GM15510 (cell line): ENCODE data around the gene CALHM2.

Experiments
- POLR2A ChIP-seq: IDR thresholded peaks from 3 replicates; pipeline ENCODE4 v1.6.1; 2011; ENCODE audit warnings: borderline replicate concordance; ENCODE audit not compliant: insufficient read length; ENCODE audit errors: extremely low read depth

Gene CALHM2

DNA sequence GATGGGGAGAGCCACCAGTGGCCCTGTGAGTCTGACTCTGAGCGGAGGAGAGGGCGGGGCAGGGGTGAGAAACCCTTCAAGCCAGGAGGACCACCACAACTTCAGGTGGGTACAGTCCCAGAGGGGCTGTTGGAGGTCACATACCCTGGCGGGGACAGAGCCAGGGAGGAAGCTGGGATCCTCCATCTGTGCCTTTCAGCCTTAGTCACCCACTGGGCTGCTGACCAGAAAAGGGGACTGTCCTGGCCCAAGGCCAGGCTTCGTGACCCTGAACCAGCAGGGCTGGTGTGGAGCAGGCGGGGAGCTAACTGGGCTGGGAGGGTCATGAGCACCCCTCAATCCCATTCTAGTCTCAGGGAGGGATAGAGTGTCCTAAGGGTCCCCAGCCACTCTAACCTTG, 28.4 kb upstream of the CALHM2 start:
- no peak for TF ChIP-seq POLR2A

DNA sequence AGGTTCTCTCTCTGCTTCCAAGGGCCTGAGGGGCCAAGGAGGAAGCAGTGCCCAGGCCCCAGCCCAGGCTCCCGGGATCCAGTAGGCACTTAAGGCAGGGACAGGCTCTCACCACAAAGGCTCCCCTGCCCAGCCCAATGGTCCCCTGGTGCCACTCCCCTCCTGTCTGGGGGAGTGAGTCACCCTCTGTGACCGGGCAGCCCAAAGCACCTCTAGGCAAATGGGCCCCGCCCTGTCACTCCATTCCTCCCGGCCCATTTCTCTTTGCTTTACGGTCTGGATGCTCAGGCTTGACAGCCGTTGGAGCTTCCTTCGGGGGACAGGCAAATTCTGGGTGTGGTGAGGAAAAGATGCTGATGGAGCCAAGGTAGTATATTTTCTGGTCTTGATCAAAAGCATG, 27.0 kb upstream of the CALHM2 start, which contains the start of gene CALHM3:
Gene CALHM3 (minus strand): TSS at position 106 of the 400 bp plus-strand sequence. CDS start 208 bp downstream, outside the sequence.
- no peak for TF ChIP-seq POLR2A

- no peak for TF ChIP-seq POLR2A
Measured at GRCh38 chr10:103478671-103479070, 26.5 kb upstream of the CALHM2 start.

- TF ChIP-seq POLR2A = no peak
Measured at GRCh38 chr10:103476046-103476768, 24.0 kb upstream of the CALHM2 start.

DNA sequence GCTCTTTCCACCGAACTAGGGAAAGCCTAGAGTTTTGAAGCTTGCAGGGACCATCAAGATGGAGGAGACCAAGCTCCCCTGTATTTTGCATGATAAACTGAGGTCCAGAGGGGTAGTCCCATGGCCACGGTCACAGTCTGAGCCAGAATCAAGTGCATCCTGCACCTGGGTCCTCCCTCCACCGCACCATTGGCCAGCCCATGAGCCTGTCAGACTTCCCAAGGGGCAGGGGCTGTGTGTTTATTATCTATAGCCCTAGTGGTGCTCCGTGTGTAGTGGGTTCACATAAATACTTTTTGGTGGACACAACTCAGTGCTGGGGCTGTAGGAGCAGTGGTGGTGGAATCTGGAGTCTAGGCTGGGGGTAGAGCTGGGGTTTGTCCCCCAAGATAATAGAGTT, 23.3 kb upstream of the CALHM2 start:
- TF ChIP-seq POLR2A = no peak

- no peak for TF ChIP-seq POLR2A
Measured at GRCh38 chr10:103474077-103474476, 21.9 kb upstream of the CALHM2 start.

- no peak for TF ChIP-seq POLR2A
Measured at GRCh38 chr10:103473261-103473671, 21.1 kb upstream of the CALHM2 start.

DNA sequence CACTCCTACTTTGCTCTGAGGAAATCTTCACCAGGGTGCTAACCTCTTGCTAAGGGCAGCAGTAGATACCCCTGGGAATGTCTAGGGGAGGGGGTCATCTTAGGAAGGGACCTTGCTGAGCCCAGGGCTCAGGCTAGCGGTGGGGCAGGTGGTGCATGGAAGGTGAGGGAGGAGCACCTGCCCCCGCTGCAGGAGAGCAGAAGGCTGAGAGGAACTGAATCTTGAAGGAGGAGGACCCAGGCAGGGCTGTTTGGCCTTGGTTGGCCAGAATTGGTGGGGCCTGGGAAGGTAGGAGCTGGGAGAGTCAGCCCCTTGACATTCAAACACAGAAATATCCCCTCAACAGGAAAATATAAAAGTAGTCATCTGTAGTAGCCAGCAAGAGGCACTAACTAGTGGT, 19.8 kb upstream of the CALHM2 start:
- peak; percentile 43 for TF ChIP-seq POLR2A

DNA sequence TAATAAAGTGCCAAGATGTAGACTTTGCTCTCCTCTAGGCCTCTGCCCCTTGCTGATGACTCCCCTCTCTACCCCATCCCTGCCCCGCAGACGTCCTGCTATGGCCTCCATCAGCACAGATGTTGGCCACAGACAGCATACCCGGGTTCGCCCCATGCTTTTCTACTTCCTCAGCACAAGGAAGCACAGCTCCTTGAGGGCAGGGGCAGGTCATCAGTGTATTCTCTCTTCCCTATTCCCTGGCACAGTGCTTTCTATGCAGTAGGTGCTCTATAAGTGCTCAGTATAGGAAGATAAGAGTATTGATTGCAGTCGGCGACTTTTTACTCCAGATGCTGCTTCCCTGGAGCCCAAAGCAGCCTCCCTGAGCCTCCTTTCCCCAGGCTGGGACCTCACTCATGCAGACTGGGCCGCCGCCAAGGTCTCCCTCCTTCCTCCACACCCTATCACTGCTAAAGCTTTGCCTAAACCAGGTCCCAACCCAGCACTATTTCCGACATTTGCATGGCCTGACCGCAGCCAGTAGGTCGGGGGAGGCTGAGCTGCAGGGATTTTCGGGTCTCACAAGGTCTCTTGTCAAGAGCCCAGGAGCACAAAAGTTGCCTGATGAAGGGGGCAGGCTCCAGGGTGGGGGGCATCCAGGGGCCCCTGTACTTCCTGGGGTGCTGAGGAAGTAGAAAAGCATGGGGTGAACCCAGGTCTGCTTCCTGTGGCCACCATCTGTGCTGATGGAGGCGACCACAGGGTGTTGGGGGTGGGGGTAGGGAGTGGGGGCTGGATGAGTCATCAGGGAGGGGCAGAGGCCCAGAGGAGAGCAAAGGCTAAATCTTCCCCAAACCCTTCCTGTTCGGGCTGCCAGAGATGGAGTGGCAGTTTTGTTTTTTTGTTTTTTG, 18.8 kb upstream of the CALHM2 start:
- TF ChIP-seq POLR2A = peak; percentile 47

DNA sequence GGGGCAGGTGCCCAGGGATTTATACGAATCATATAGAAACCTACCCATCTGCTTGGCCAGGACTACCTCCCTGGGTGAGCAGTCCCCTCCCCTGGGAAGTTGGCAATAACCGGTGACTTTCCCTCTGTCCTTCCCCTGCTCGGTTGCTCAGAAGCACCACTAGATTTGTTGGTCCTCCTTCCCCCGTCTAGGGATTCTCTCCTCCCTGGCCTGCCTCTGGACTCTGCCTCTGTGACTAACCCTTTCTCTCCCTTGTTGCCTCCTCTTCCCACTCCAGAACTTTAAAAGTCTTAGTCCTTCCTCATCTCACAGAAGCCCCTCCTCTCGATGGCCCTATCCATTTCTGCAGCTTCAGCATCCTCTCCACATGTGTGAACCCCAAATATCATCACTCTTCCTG, 17.0 kb upstream of the CALHM2 start:
- no peak for TF ChIP-seq POLR2A

- no peak for TF ChIP-seq POLR2A
Measured at GRCh38 chr10:103467406-103467805, 15.2 kb upstream of the CALHM2 start.

DNA sequence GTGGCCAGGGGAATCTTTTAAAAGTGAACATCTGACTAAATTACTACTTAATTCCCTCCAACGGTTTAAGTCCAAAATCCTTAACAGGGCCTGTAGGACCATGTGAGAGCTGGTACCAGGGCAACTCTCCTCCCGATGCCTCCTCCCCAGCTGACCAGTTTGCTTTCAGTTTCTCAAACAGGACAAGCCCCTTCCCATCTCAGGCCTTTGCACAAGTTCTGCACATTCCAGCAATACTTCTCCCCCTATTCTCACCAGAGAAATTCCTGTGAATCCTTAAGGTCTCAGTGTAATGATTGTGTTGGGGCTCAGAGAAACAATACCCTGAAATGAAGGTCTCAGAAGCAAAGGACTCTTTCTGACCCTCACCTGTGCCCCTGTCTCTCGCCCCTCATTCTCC, 14.6 kb upstream of the CALHM2 start:
- no peak for TF ChIP-seq POLR2A

DNA sequence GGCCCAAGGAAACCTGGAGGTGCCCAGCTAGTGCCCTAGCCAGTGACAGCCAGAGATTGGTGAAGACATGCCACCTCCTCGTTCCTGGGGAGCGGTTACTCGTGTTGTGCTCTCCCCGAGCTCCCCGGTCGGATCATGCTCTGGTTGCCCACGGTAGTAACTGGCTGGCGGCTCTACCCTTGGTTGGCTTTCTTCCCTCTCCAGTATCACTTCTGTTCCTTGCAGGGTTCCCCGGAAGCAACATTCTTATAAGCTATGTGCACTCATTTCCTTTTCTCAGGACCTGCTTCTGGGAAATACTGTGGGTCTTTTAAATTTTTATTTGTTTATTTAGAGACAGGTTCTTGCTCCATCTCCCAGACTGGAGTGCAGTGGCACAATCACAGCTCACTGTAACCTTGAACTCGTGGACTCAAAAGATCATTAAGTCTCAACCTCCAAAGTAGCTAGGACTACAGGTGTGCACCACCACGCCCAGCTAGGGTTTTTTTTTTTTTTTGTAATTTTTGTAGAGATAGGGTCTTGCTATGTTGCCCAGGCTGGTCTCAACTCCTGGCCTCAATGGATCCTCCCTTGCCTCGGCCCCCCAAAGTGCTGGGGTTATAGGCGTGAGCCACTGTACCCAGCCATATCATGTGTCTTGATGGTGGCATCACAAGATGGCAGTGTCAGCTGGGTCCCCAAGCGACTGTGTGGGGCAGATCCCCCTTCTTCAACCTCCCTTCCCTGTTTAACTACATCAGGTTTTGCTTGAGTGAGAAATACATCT, 13.4 kb upstream of the CALHM2 start:
- TF ChIP-seq POLR2A = no peak

GRCh38 chr10:103463499-103463898, 11.3 kb upstream of the CALHM2 start:
- TF ChIP-seq POLR2A = no peak

GRCh38 chr10:103459615-103460014, 7.4 kb upstream of the CALHM2 start:
- TF ChIP-seq POLR2A = no peak
